ENCODE data around the gene TRPM4.

DNA sequence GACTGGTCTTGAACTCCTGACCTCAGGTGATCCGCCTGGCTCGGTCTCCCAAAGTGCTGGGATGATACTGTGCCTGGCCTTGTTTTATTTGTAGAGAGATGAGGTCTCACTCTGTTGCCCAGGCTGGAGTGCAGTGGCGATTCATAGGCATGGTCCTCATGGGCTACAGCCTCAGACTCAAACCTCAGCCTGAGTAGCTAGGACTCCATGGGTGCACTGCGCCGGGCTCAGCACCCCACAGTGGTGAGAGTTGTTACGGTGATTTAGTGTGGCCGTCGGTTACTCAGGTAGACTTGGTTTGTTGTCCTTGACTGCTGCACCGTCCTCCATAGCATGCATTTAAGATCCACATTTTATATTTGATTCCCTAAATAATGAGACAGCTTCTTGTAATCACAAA is 86.7 kb downstream of the TRPM4 start:
- TF ChIP-seq ZSCAN30 (CRISPR knock-in tag; IDR thresholded peaks at IDR 0.05) (no peak), ZNF138 (CRISPR knock-in tag; IDR thresholded peaks at IDR 0.05; ENCODE audit: low read depth) (no peak), TOPORS (CRISPR knock-in tag; IDR thresholded peaks at IDR 0.05) (no peak), ZNF644 (CRISPR knock-in tag; IDR thresholded peaks at IDR 0.05; ENCODE audit: low read depth) (no peak), HES4 (CRISPR knock-in tag; IDR thresholded peaks at IDR 0.05; ENCODE audit: borderline replicate concordance) (no peak)
- TF ChIP-seq, protein P1, sequence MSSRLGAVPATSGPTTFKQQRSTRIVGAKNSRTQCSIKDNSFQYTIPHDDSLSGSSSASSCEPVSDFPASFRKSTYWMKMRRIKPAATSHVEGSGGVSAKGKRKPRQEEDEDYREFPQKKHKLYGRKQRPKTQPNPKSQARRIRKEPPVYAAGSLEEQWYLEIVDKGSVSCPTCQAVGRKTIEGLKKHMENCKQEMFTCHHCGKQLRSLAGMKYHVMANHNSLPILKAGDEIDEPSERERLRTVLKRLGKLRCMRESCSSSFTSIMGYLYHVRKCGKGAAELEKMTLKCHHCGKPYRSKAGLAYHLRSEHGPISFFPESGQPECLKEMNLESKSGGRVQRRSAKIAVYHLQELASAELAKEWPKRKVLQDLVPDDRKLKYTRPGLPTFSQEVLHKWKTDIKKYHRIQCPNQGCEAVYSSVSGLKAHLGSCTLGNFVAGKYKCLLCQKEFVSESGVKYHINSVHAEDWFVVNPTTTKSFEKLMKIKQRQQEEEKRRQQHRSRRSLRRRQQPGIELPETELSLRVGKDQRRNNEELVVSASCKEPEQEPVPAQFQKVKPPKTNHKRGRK (CRISPR knock-in tag; IDR thresholded peaks at IDR 0.05): no peak

All from HepG2 (cell line).